ENCODE data around the gene ZNF618.
A peak's percentile ranks its signal among the peaks of the same experiment; 100 is the strongest.

Gene ZNF618

GRCh38 chr9:113873446-113873845 is 2.7 kb upstream of the ZNF618 start:
- no peaks in the 10 kb centered on the region for H3K36me3 ChIP-seq (ENCODE audit: low read depth)
- ATAC-seq (ENCODE audit: low read depth) (no peak), DNase-seq (ENCODE audit: low spot score) (no peak)
- H3K27ac ChIP-seq (ENCODE audit: poor library complexity, severe bottlenecking): no peak overlapping the region
- TF ChIP-seq CTCF (IDR thresholded peaks at IDR 0.05; ENCODE audit: poor library complexity, severe bottlenecking): no peak
- no peak overlapping the region for H3K4me3 ChIP-seq (ENCODE audit: severe bottlenecking)
- no peaks in the 10 kb centered on the region for H3K9me3 ChIP-seq (ENCODE audit: severe bottlenecking)
- no peaks in the 10 kb centered on the region for H3K27me3 ChIP-seq (ENCODE audit: insufficient read depth, poor library complexity, severe bottlenecking)
- H3K4me1 ChIP-seq (ENCODE audit: insufficient read depth, poor library complexity, severe bottlenecking): peaks cover 23% of the 10 kb centered on the region

- no peak for DNase-seq (ENCODE audit: low spot score)
- no peak for ATAC-seq (ENCODE audit: low read depth)
- peaks cover 25% of the 10 kb centered on the region for H3K4me1 ChIP-seq (ENCODE audit: insufficient read depth, poor library complexity, severe bottlenecking)
- H3K4me3 ChIP-seq (ENCODE audit: severe bottlenecking): no peak overlapping the region
- no peak for TF ChIP-seq CTCF (IDR thresholded peaks at IDR 0.05; ENCODE audit: poor library complexity, severe bottlenecking)
- H3K27ac ChIP-seq (ENCODE audit: poor library complexity, severe bottlenecking): no peak overlapping the region
- no peaks in the 10 kb centered on the region for H3K9me3 ChIP-seq (ENCODE audit: severe bottlenecking)
- no peaks in the 10 kb centered on the region for H3K27me3 ChIP-seq (ENCODE audit: insufficient read depth, poor library complexity, severe bottlenecking)
- no peaks in the 10 kb centered on the region for H3K36me3 ChIP-seq (ENCODE audit: low read depth)
These were observed 2.2 kb upstream of the ZNF618 start for GRCh38 chr9:113873926-113874325.

GRCh38 chr9:113875459-113876150 is 504 bp upstream of the ZNF618 start:
- ATAC-seq (ENCODE audit: low read depth) (0 out of 3 replicates have a peak, but pooled peaks have one; percentile 20), DNase-seq (ENCODE audit: low spot score) (no peak)
- peaks cover 25% of the 10 kb centered on the region for H3K4me1 ChIP-seq (ENCODE audit: insufficient read depth, poor library complexity, severe bottlenecking)
- H3K9me3 ChIP-seq (ENCODE audit: severe bottlenecking): no peaks in the 10 kb centered on the region
- H3K27ac ChIP-seq (ENCODE audit: poor library complexity, severe bottlenecking): no peak overlapping the region
- H3K4me3 ChIP-seq (ENCODE audit: severe bottlenecking): peak overlapping the region; percentile 95
- no peaks in the 10 kb centered on the region for H3K27me3 ChIP-seq (ENCODE audit: insufficient read depth, poor library complexity, severe bottlenecking)
- no peak for TF ChIP-seq CTCF (IDR thresholded peaks at IDR 0.05; ENCODE audit: poor library complexity, severe bottlenecking)
- H3K36me3 ChIP-seq (ENCODE audit: low read depth): no peaks in the 10 kb centered on the region

- H3K9me3 ChIP-seq (ENCODE audit: severe bottlenecking): no peaks in the 10 kb centered on the region
- no peaks in the 10 kb centered on the region for H3K27me3 ChIP-seq (ENCODE audit: insufficient read depth, poor library complexity, severe bottlenecking)
- no peaks in the 10 kb centered on the region for H3K36me3 ChIP-seq (ENCODE audit: low read depth)
- H3K4me1 ChIP-seq (ENCODE audit: insufficient read depth, poor library complexity, severe bottlenecking): peaks cover 25% of the 10 kb centered on the region
- ATAC-seq (ENCODE audit: low read depth) (no peak), DNase-seq (ENCODE audit: low spot score) (no peak)
- TF ChIP-seq CTCF (IDR thresholded peaks at IDR 0.05; ENCODE audit: poor library complexity, severe bottlenecking): peak; percentile 55
- H3K4me3 ChIP-seq (ENCODE audit: severe bottlenecking): peak overlapping the region; percentile 95
- peak overlapping the region; percentile 52 for H3K27ac ChIP-seq (ENCODE audit: poor library complexity, severe bottlenecking)
These were observed 872 bp downstream of the ZNF618 start for GRCh38 chr9:113876993-113877368.

- Histone ChIP-seq H3K9me3 (ENCODE audit: severe bottlenecking) (no peaks in the 10 kb centered on the region), H3K4me3 (ENCODE audit: severe bottlenecking) (no peak overlapping the region), H3K27me3 (ENCODE audit: insufficient read depth, poor library complexity, severe bottlenecking) (no peaks in the 10 kb centered on the region), H3K4me1 (ENCODE audit: insufficient read depth, poor library complexity, severe bottlenecking) (peaks cover 17% of the 10 kb centered on the region), H3K36me3 (ENCODE audit: low read depth) (no peaks in the 10 kb centered on the region), H3K27ac (ENCODE audit: poor library complexity, severe bottlenecking) (no peak overlapping the region)
- ATAC-seq (ENCODE audit: low read depth): no peak
- no peak for DNase-seq (ENCODE audit: low spot score)
- no peak for TF ChIP-seq CTCF (IDR thresholded peaks at IDR 0.05; ENCODE audit: poor library complexity, severe bottlenecking)
These were observed 3.2 kb downstream of the ZNF618 start for GRCh38 chr9:113879318-113879717.
